A204.1 (cell line): ENCODE measurements around the gene TAS2R30.

ENCODE experiments used
- FAIRE-seq: peaks from 2 replicates; lab custom pipeline; 2012; peaks lifted over from hg19 to GRCh38; lab: Jason Lieb, UNC

The TAS2R30 gene

GRCh38 chr12:11134305-11134704, at the start of gene TAS2R30:
Gene TAS2R30 (minus strand): TSS chr12:11134644. CDS start chr12:11134244, 400 bp downstream.
- FAIRE-seq = no peak

- FAIRE-seq = no peak
Measured at GRCh38 chr12:11183011-11183410, 48.6 kb upstream of the TAS2R30 start.

- peak; percentile 30 for FAIRE-seq
Measured at GRCh38 chr12:11182529-11182928, 48.1 kb upstream of the TAS2R30 start.

GRCh38 chr12:11178250-11178649, 43.8 kb upstream of the TAS2R30 start:
- no peak for FAIRE-seq

GRCh38 chr12:11174022-11174421, 39.6 kb upstream of the TAS2R30 start:
- no peak for FAIRE-seq

GRCh38 chr12:11171969-11172675, 37.7 kb upstream of the TAS2R30 start:
- FAIRE-seq = no peak

GRCh38 chr12:11171145-11171968, 36.9 kb upstream of the TAS2R30 start, which contains the start of gene SMIM10L1:
Gene SMIM10L1 (plus strand): TSS chr12:11171194. CDS start chr12:11171357, 163 bp downstream.
- FAIRE-seq = peak; percentile 41

- peak; percentile 9 for FAIRE-seq
Measured at GRCh38 chr12:11170810-11171144, 36.3 kb upstream of the TAS2R30 start.

GRCh38 chr12:11166300-11166699, 31.9 kb upstream of the TAS2R30 start:
- FAIRE-seq = no peak

- FAIRE-seq = no peak
Measured at GRCh38 chr12:11164384-11164783, 29.9 kb upstream of the TAS2R30 start.

GRCh38 chr12:11162502-11162901, 28.1 kb upstream of the TAS2R30 start:
- FAIRE-seq = no peak

GRCh38 chr12:11158885-11159444, 24.5 kb upstream of the TAS2R30 start:
- no peak for FAIRE-seq

GRCh38 chr12:11154400-11154925, 20.0 kb upstream of the TAS2R30 start:
- FAIRE-seq = no peak

- no peak for FAIRE-seq
Measured at GRCh38 chr12:11152725-11153124, 18.3 kb upstream of the TAS2R30 start.

- FAIRE-seq = no peak
Measured at GRCh38 chr12:11150832-11151231, 16.4 kb upstream of the TAS2R30 start.

GRCh38 chr12:11147420-11147819, 13.0 kb upstream of the TAS2R30 start:
- no peak for FAIRE-seq

- no peak for FAIRE-seq
Measured at GRCh38 chr12:11144297-11144696, 9.9 kb upstream of the TAS2R30 start.

GRCh38 chr12:11143352-11143751, 8.9 kb upstream of the TAS2R30 start:
- FAIRE-seq = peak; percentile 9

GRCh38 chr12:11136075-11136474, 1.6 kb upstream of the TAS2R30 start:
- FAIRE-seq = no peak

GRCh38 chr12:11133816-11134215, 628 bp downstream of the TAS2R30 start:
- FAIRE-seq = no peak

- FAIRE-seq = no peak
Measured at GRCh38 chr12:11133162-11133561, 1.3 kb downstream of the TAS2R30 start.

GRCh38 chr12:11130999-11131398, 3.4 kb downstream of the TAS2R30 start:
- no peak for FAIRE-seq

GRCh38 chr12:11130382-11130781, 4.1 kb downstream of the TAS2R30 start:
- no peak for FAIRE-seq
